22Rv1 (cell line): Measurements from ENCODE around the gene NRROS.

Experiments
- CTCF ChIP-seq: fragments of 450-650 bp; IDR thresholded peaks from 2 replicates; pipeline ENCODE4 v1.5.1; 2017; ENCODE audit warnings: mild to moderate bottlenecking
- ZFX ChIP-seq: fragments of 450-650 bp; IDR thresholded peaks from 2 replicates; pipeline ENCODE4 v1.6.1; 2017; ENCODE audit warnings: antibody characterized with exemption, borderline replicate concordance

- TF ChIP-seq ZFX = no peak
- TF ChIP-seq CTCF = no peak
Observed at GRCh38 chr3:196660381-196661166, 21.1 kb downstream of the NRROS start.
